ENCODE results near the gene LAS1L. TPM values are rescaled to one million over a fixed set of nuclear protein-coding genes. Genes with fewer than 3 reads are reported as not detected.
"Not testable (repeated sequence)": the region's sequence is repeated elsewhere in the genome, so short reads cannot be mapped to it uniquely, and the experiment has no call there.

LAS1L gene
- total and polyA plus RNA-seq, 4 donors = 8.4 to 15.6 (median 13.9) TPM

GRCh38 chrX:65479102-65479501, 55.5 kb downstream of the LAS1L start:
- not testable (repeated sequence) for DNase-seq (ENCODE audit: low spot score); H3K27ac ChIP-seq (ENCODE audit: low read depth in 1 of 2, low read length in 2 of 2); H3K36me3 ChIP-seq (ENCODE audit: control insufficient read depth in 4 of 4, insufficient read depth in 3 of 4, low read depth in 1 of 4, low read length in 3 of 4); H3K9ac ChIP-seq (ENCODE audit: low read depth in 1 of 2, low read length in 2 of 2); H3K4me1 ChIP-seq (ENCODE audit: control insufficient read depth in 4 of 4, insufficient read depth in 4 of 4, low read length in 3 of 4); H3K9me3 ChIP-seq (ENCODE audit: control insufficient read depth in 4 of 4, low read length in 3 of 4); H3K4me3 ChIP-seq (ENCODE audit: low read depth in 1 of 3, low read length in 3 of 3); H3K27me3 ChIP-seq (ENCODE audit: control insufficient read depth in 4 of 4, insufficient read depth in 4 of 4, low read length in 3 of 4)
- WGBS = 95% methylated on average over 3 of the region's 3 CpGs

- no peak overlapping the region for H3K4me3 ChIP-seq (ENCODE audit: low read depth in 1 of 3, low read length in 3 of 3)
- H3K9me3 ChIP-seq (ENCODE audit: control insufficient read depth in 4 of 4, low read length in 3 of 4) = no peaks in the 10 kb centered on the region
- H3K4me1 ChIP-seq (ENCODE audit: control insufficient read depth in 4 of 4, insufficient read depth in 4 of 4, low read length in 3 of 4) = no peaks in the 10 kb centered on the region
- no peaks in the 10 kb centered on the region for H3K27me3 ChIP-seq (ENCODE audit: control insufficient read depth in 4 of 4, insufficient read depth in 4 of 4, low read length in 3 of 4)
- H3K27ac ChIP-seq (ENCODE audit: low read depth in 1 of 2, low read length in 2 of 2) = no peak overlapping the region
- 88% methylated on average over 2 of the region's 2 CpGs for WGBS
- H3K9ac ChIP-seq (ENCODE audit: low read depth in 1 of 2, low read length in 2 of 2) = no peak overlapping the region
- DNase-seq (ENCODE audit: low spot score) = no peak
- TF ChIP-seq MAX (IDR thresholded peaks at IDR 0.05) = no peak
- TF ChIP-seq HNF4A (conservative IDR thresholded peaks at IDR 0.05) = no peak
- TF ChIP-seq GABPA (IDR thresholded peaks at IDR 0.05 in 1 of 2, conservative IDR thresholded peaks at IDR 0.05 in 1 of 2) = no peak
- TF ChIP-seq ATF3 (IDR thresholded peaks at IDR 0.05) = no peak
- TF ChIP-seq HNF4G (IDR thresholded peaks at IDR 0.05) = no peak
- no peak for TF ChIP-seq YY1 (IDR thresholded peaks at IDR 0.05)
- no peak for TF ChIP-seq CTCF (IDR thresholded peaks at IDR 0.05; ENCODE audit: low read depth, low read length, missing input control)
- TF ChIP-seq EGR1 (IDR thresholded peaks at IDR 0.05; ENCODE audit: low read depth in 2 of 2) = no peak
- TF ChIP-seq FOXA2 (IDR thresholded peaks at IDR 0.05) = no peak
- TF ChIP-seq RAD21 (IDR thresholded peaks at IDR 0.05) = no peak
- TF ChIP-seq SP1 (IDR thresholded peaks at IDR 0.05) = no peak
- no peak for TF ChIP-seq FOXA1 (IDR thresholded peaks at IDR 0.05)
- no peak for TF ChIP-seq RXRA (IDR thresholded peaks at IDR 0.05)
- TF ChIP-seq ZBTB33 (IDR thresholded peaks at IDR 0.05) = no peak
- TF ChIP-seq REST (IDR thresholded peaks at IDR 0.05) = no peak
- no peak for TF ChIP-seq NR2F2 (IDR thresholded peaks at IDR 0.05)
- TF ChIP-seq JUND (IDR thresholded peaks at IDR 0.05) = no peak
- no peak for TF ChIP-seq TAF1 (conservative IDR thresholded peaks at IDR 0.05)
- H3K36me3 ChIP-seq (ENCODE audit: control insufficient read depth in 4 of 4, insufficient read depth in 3 of 4, low read depth in 1 of 4, low read length in 3 of 4) = no peaks in the 10 kb centered on the region
These were observed 58.0 kb downstream of the LAS1L start for GRCh38 chrX:65476564-65476963.
